ENCODE results near the gene HAUS3. TPM values are rescaled to one million over a fixed set of nuclear protein-coding genes. Genes with fewer than 3 reads are reported as not detected.
"Not testable (repeated sequence)": the region's sequence is repeated elsewhere in the genome, so short reads cannot be mapped to it uniquely, and the experiment has no call there.

Gene HAUS3
- total RNA-seq, 1 donor from 2014 or later = 6.7 TPM

DNA sequence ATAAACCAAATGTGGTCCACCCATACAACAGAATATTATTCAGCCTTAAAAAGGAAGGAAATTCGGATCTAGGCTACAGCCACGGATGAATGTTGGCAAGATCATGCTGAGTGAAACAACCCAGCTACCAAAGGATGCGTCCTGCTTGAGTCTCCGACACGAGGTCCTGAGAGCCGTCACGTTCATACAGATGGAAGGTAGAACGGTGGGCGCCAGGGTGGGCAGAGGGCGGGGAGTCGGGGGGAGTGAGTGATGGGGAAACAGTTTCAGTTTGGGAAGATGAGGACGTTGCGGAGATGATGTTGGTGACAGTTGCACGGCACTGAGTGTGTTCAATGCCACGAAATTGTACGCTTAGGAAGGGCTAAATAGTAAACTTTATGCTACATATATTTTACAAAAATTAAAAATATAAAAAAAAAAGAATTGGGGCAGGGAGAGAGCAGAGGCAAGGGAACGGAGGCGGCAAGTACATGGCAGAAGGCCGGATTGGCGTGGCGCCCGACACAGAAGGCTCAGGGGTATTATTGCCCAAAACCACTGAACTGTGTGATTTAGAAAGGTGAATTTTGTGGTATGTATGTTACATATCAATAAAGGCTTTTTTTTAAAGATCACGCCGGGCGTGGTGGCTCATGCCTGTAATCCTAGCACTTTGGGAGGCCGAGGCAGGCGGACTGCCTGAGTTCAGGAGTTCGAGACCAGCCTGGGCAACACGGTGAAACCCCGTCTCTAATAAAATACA, 34.8 kb upstream of the HAUS3 start:
- DNase-seq (ENCODE audit: low read depth in 2 of 2) = no peak

DNA sequence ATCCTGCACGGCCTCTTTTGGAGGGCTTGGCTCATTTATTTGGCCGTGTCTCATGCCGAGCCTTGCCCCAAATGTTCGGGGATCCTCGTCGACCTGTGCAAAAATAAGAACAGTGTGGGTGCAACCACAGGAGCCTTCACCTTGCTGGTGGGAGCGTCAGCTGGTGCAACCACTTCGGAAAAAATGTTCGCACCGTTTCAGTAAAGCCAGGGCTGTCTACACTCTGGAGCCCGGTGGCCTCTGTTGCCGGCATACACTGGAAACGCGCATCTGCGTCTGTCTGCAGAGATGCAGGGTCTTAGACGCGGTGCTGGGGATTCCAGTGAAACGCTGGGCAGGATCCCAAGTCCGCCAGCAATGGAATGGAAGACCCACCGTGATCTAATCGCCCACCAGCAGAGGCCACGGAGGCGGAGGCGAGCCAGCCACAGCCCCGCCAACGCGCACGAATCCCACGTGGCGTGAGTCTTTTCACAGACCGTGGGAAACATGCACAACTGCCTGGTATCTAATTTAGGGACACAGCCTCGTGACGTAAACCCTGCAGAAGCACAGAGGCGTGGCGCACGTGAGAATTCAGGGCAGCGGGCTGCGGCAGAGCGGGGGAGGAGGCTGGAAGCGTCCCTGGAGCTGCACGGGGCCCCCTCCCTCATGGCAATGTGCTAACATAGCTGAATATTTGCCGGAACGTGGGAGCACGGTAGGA, 33.8 kb upstream of the HAUS3 start:
- no peak for DNase-seq (ENCODE audit: low read depth in 2 of 2)

DNA sequence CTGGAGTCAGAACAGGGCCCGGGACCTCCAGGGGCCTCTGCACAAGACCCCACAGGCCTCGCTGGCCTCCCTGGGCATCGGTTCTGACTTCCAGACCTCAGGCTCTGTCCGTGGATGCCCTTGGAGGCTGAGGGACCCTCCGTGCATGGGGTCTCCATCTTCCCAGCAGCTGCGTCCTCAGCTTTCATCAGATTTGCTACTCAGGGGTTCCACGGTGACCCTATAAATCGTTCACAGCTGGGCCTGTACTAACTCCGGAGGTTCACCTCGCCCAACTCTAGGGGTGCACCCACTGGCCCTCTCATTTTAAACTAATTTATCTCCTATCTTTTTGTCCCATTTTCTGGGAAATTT, 33.1 kb upstream of the HAUS3 start:
- not testable (repeated sequence) for DNase-seq (ENCODE audit: low read depth in 2 of 2)

DNA sequence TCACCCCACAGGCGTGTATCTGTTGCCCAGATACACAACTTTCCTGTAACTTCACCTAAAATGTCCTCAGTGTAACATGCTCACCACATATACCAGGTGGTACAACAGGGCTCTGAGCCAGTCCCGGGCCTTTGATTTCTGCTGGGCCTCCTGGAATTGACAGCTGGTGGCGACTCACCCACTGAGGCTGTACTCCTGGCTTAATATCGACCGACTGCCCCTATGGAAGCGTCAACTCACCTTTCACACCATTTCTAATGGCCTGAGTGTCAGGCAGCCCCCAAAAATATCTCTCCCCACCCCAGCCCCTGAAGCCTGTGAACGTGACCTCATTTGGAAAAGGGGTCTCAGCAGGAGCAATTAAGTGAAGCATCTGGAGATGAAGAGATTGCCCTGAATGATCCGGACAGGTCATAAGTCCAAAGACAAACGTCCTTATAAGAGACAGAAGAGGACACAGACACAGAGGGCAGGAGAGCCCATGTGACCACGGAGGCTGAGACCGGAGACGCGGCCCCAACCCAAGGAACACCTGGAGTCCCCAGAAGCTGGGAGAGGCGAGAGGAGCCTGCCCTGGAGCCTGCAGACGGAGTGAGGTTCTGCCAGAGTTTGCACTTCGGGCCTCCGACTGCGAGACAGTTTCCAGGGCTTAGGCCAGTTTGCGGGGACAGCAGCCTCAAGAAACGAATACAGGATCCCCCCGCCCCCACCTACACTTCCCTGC, 32.6 kb upstream of the HAUS3 start:
- no peak for DNase-seq (ENCODE audit: low read depth in 2 of 2)

DNA sequence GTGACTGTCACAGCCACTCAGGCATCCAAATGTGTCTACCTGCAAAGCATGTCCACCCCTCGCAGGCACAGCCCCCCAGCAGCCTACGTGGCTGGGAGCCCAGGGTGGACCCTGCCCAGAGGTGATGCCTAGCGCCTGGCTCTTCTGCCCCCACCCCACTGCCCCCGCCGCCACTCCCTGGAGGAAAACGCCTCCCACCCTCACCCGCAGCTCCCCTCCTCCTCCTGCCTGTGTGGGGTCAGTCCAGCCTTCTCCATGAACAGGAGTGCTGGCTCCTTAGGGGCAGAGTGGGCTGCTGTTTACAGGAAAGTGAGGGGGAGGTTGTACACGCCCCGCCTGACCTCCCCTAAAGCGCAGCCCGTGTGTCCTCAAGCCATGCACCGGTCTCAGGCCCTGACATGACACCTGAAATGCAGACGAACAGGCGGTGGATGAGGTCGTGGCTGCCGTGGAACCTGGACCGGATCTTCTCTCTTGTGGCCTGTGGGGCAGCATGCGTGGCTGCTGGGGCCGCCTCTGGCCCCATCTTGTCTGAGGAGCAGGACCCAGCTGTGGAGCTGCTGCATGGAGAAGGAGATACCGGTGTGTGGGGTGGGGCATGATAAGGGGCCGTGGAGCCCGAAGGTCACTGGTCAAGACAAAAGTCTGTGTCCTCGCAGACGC, 31.9 kb upstream of the HAUS3 start:
- DNase-seq (ENCODE audit: low read depth in 2 of 2) = no peak

DNA sequence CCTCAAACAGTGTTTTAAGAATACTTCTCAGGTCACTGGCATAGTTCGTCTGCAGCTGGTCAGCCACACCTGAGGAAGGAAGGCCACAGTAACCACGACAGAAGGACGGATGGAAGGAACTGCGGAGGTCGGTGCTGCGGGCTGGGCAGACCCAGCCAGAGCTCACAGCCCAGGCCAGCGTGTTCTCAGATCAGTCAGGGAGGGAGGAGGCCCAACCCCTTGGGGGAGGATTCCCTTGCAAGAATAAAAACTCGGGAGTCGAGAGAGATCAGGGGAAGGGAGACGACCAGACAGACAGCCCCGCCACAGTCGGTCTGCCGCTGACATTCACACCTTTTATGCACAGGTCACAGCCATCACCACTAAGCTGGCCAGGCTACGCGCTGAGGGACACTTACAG, 31.3 kb upstream of the HAUS3 start:
- DNase-seq (ENCODE audit: low read depth in 2 of 2) = no peak

DNA sequence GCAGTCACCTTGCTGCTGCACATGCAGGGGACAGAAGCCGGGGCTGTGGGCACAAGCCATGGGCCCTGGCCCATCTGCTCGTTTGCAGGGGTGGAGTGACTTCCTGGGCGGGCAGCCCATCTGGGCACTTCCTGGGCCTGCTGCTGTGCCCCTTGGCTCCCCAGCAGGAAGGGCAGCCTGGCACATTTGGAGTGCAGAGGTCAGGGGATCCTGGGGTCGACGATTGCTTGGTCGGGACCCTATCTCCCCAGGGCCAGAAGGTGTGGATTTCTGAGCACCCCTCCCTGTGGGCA, 30.9 kb upstream of the HAUS3 start:
- DNase-seq (ENCODE audit: low read depth in 2 of 2) = no peak

DNA sequence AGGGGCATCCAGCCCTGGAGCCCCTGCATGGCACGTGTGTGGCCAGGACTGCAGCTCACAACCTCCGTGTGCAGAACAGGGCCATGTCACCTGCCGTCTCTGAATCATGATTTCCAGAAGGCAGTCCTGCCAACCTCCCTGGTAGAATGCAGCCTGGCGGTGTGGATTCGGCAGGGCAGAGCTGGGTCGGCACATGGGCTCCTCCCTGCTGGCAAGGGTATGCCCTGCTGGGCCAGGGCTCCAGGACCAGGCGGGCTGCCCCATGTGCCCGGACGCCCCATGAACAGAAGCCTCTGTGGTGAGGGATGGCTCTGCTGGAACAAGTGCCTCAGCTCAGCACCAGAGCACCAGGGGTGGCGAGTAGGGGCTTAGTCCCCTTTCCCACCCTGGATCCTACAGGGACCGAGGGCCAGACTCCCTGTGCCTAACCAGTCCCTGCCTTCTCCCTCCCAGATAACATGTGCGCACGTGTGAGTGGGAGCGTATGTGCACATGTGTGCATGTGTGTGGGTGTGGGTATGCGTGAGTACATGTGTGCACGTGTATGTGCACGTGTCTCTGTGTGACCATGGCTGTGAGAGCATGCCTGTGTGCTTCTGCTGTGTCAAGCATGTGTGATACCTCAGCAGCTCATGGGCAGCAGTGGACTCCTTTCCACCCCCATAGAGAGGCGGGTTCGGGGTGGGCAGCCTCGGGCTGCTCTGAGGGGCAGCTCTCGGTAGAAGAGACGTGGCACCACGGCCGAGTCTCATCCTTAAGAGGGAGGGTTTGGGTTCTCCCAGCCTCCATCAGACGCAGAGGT, 30.3 kb upstream of the HAUS3 start:
- no peak for DNase-seq (ENCODE audit: low read depth in 2 of 2)

DNA sequence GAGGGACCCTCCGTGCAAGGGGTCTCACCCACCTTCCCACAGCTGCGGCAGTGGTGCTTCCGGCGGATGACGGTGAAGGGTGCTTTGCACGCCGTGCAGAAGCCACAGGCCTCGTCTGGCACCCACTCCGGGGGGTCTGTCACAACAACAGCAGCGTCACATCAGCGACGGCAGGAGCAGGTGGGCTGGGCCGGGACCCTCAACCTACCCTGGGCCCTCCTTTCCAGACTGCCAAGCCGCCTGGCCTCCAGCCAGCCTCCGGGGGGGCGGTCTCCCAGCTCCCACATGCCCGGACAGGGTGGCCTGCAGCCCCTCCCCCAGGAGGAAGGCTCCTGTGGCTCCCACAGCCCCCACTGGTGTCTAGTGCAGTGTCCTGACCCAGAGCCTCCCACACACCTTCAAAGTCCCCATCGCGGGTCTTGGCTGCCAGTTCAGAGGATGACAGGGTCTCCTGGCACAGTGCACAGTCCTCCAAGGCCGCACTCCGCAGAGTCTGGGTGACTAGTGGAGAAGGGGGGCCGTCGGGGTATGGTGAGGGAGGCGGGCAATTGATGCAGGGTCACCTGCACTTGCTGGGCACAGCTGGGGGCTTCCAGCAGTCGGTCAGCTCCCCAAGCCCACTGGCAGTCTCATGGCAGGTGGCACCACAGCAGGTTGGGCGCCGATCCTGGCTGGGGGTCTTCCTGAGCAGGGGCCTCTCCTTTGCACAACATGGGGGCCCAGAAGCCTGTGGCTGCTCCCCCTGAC, 29.5 kb upstream of the HAUS3 start:
- DNase-seq (ENCODE audit: low read depth in 2 of 2) = no peak

DNA sequence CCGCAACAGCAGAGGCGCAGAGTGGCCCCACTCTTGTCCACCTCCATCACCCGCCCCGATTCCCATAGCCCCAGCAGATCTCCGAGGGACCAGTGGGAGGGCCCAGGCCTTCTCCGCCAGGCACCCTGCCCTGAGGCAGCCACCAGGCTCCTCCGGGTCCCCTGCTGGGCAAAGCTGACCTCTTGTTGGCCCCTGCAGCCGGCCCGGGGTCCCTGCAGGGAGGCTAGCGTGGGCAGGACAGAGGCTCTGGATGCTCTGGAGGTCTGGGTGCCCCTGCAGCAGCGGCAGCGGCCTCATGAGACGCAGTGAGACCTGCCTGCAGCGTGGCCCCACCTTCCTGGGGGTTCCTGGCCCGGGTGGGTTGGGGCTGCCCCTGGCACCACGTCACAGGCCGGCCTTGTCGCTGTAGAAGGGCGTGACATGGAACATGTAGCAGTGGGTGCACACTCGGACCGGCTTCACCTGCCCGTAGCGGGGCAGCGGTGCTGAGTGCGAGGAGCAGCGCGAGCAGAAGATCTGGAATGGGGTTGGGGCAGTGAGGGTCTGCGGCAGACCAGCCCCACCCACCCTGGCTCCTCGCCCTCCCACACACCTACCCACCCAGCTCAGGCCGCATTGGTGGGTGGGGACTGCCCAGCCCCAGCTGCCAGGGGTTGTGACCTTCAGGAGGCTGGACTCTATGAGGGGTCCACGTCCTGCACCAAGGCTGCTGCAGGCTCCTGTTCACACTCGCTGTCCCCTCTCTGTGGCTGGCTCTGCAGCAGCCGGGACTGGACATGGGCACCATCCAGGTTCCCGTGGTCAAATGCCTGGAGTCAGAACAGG, 28.6 kb upstream of the HAUS3 start:
- no peak for DNase-seq (ENCODE audit: low read depth in 2 of 2)

DNA sequence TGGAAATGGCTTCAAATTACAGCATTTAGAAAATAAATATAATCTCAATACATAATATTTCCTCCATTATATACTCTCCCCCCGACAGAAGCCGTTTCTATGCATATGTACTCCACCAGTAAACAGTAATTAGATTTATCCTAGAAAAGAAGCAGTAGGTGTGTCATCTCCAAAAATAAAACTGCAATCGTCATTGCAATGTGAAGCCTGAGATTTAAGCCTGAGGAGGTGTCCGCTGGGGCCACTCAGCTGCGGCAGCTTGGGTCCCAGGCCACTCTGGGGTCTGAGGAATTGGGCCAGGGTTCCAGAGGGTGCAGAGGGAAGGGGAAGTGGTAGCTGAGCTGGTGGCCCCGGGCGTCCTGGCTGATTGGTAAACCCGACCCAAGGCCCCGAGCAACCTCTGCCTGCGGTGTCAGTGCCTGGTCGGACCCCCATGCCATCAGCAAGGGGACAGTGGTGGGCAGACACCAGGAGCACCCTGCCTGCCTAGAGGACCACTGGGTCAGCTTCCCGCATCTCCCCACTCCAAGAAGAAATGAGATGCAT, 27.8 kb upstream of the HAUS3 start:
- no peak for DNase-seq (ENCODE audit: low read depth in 2 of 2)

DNA sequence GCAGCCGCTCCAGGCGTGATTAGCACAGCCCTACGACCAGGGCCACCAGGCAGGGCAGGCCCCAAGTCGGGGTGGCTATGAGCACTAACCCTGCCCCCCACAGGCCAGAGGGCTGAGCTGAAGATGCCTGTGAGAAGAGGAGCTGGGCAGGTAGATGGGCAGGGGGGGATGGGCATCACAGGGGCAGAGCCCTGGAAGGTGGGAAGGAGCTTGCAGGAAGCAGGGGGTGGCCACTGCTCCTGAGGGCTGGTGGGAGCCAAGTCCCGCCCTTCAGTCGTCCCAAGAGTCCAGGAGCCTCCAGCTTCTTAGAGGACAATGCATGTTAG, 27.2 kb upstream of the HAUS3 start:
- no peak for DNase-seq (ENCODE audit: low read depth in 2 of 2)

DNA sequence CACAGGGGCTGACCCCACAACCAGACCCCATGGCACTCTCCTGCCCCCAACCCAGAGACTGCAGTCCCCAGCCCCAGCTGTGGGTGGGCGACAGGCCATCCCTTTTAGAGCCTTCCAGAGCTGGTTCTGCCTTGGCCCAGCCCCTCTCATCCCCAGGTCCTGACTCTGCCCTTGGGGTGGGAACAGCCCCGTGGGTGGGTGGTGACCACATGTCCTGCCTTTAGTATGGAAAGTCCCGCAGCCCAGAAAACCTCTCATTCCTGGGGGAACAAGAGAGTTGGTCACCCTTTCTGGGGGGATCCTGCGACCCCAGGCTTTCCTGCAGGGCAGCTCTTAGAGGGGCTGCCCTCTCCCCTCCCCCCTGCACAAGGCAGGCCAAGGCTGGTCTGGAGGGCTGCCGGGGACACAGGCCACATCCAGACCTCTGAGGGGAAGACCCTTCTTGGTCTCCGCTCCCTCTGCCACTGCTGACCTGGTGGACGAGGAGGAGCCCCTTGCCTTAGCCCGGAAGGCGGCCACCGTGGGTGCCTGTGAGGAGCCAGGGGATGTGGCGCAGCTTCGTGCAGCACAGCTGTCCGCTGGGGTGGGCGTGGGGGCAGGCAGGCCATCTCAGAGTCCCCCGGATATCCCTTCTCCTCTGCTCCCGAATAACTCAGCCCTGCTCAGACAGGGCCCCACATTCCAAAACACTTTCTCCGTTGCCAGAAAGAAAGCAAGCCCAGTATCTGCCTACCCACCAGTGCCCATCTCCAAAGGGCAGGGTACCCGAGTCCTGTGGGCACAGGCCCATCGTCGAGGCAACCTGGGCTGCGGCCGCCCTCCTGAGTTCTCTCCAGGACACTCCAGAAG, 26.7 kb upstream of the HAUS3 start:
- no peak for DNase-seq (ENCODE audit: low read depth in 2 of 2)

DNA sequence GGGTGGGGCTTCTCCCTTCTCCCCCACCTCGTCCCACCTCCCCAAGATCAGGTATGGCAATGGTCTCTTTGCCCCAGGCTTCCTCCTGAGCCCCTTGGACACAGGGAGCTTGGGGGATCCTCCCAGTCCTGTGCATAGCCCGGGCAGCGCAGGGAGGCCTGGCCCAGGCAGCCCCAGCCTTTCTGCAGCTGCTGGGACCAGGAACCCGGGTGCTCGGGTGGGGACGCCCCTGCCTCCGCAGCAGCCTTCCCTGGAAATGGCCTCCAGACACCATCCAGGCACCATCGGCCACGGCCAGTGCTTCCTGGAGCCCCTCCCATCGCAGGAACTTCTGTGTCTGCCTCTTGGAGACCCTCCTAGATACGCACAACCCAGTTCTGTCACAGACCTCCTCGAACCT, 25.9 kb upstream of the HAUS3 start:
- no peak for DNase-seq (ENCODE audit: low read depth in 2 of 2)

DNA sequence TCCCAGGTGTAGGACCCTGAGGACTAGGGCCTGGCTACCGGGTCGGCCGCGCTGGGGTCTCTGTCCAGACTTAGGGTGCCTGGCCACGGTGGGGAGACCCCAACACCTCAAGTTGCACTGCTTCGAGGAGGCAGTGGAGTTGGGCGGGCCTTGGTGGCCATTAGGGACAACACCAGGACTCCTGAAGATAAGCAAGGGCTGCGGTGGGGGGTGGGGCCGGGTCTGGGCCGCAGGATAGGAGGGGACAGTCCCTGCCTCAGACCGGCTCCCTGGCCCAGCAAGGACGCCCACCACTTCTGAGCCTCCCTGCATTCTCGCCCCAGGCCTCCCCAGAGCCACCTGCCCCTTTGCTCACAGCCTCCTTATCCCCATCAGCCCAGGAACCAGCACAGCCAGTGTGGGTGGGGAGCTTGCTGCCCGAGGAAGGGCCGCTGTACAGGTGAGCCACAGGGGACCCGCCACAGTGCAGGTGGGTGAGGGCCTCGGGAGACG, 25.4 kb upstream of the HAUS3 start:
- no peak for DNase-seq (ENCODE audit: low read depth in 2 of 2)

DNA sequence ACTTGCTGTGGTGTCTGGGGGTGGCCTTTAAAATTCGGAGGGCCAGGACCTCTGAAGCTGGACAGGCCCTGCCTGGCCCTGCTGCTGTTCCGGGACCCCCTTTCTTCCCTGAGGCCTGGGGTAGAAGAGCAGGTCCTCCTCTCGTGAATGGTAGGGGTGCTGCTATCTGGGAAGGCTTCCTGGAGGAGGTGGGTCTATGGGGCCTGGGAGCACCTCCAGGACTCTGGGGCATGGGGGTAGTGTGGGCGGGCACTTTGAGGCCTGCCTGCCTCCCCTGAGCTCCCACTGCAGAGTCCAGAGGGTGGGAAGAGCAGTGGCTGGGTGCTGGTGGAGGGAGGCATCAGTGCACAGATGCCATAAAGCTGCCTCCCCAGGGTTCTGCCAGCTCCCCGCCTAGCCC, 24.9 kb upstream of the HAUS3 start:
- no peak for DNase-seq (ENCODE audit: low read depth in 2 of 2)

DNA sequence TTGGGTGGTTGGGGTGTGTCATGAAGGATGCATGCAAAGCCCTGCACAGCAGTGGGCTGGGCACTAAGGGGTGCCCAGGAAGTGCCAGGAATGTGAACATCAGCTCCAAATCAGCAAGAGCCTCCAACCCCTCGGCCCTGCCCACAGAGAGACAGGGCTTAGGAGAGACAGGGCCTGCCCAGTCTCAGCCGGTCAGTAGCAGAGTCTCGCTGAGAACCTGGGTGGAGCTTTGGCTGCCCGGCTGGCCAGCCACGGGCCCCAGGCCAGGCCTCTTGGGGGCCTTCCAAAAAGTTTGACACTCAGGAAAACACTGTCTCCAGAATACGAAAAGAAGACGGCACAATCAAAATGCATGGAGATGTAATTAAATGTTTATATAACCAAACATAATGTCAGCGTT, 24.3 kb upstream of the HAUS3 start:
- no peak for DNase-seq (ENCODE audit: low read depth in 2 of 2)

All from lung microvascular endothelial cell (primary cell).